ENCODE data around the gene PLIN4.

PLIN4 gene

DNA sequence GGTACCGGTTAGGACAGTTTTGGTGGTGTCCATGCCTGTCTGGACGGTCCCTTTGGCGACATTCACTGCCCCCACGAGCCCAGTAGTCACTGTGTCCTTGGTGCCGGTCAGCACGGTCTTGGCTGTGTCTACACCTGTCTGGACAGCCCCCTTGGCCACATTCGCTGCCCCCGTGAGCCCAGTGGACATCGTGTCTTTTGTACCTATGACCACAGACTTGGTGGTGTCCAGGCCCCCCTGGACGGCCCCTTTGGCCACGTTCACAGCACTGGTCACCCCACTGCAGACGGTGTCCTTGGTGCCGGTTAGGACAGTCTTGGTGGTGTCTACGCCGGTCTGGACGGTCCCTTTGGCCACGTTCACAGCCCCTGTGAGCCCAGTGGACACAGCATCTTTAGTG lies 6.2 kb downstream of the PLIN4 start:
- DNase-seq (ENCODE audit: low read depth) = no peak
- no peak overlapping the region for H3K4me3 ChIP-seq (ENCODE audit: low read depth, low read length)

DNA sequence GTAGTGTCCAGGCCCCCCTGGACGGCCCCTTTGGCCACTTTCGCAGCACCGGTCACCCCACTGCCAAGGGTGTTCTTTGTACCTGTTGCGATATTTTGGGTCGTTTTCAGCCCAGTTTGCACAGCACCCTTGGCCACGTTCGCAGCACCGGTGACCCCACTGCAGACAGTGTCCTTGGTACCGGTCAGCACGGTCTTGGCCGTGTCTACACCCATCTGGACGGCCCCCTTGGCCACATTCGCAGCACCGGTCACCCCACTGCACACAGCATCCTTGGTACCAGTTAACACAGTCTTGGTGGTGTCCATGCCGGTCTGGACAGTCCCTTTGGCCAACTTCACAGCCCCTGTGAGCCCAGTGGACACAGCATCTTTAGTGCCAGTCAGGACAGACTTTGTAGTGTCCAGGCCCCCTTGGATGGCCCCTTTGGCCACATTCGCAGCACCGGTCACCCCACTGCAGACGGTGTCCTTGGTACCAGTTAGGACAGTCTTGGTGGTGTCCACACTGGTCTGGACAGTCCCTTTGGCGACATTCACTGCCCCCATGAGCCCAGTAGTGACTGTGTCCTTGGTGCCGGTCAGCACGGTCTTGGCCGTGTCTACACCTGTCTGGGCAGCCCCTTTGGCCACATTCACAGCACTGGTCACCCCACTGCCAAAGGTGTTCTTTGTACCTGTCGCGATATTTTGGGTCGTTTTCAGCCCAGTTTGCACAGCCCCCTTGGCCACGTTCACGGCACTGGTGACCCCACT lies 6.8 kb downstream of the PLIN4 start:
- no peak overlapping the region for H3K4me3 ChIP-seq (ENCODE audit: low read depth, low read length)
- no peak for DNase-seq (ENCODE audit: low read depth)

DNA sequence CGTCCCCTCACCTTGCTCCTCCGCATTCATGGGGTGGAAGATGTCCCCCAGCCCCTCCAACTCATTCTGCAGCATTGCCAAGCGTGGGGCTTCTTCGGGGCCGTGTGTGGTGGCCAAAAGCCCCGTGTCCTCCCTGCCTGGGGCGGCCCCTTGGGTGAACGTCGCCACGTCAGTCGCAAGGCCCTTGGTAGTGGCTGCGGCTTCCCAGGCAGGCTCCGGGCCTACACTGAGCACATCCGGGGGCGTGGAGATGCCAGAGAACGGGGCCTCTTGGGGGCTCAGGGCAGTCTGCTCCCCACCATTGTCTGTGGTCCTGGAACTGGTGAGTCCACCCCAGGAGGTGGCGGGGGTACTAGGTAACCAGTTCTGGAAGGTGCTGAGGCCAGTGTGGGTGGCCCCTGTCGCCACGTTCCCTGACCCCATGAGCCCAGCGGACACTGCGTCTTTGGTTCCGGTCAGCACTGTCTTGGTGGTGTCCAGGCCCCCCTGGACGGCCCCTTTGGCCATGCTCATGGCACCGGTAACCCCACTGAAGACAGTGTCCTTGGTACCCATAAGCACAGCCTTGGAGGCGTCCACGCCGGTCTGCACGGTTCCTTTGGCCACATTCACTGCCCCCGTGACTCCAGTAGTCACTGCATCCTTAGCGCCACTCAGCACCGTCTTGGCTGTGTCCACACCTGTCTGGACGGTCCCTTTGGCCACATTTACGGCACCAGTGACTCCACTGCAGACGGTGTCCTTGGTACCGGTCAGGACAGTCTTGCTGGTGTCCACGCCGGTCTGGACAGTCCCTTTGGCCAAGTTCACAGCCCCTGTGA lies 7.6 kb downstream of the PLIN4 start:
- H3K4me3 ChIP-seq (ENCODE audit: low read depth, low read length) = no peak overlapping the region
- no peak for DNase-seq (ENCODE audit: low read depth)

DNA sequence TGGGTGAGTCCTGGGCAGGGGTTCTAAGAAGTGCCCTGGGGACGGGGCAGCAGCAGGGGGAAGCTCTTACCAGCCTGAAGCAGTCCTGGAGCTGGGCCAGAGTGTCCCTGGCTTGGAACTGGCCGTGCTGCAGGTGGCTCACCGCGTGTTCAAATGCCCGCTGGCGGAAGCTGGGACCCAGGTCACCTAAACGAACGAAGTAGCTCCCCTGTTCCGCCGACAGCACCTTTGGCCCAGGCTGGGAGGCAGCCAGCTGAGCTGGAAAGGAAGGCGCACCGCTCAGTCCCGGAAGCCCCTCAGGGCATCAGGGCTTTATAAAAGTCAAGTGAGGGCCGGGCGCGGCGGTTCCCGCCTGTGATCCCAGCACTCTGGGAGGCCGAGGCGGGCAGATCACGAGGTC lies 9.6 kb downstream of the PLIN4 start:
- H3K4me3 ChIP-seq (ENCODE audit: low read depth, low read length) = no peak overlapping the region
- DNase-seq (ENCODE audit: low read depth) = no peak

- no peak overlapping the region for H3K4me3 ChIP-seq (ENCODE audit: low read depth, low read length)
- no peak for DNase-seq (ENCODE audit: low read depth)
These were observed 10.5 kb downstream of the PLIN4 start for GRCh38 chr19:4507804-4508203.

DNA sequence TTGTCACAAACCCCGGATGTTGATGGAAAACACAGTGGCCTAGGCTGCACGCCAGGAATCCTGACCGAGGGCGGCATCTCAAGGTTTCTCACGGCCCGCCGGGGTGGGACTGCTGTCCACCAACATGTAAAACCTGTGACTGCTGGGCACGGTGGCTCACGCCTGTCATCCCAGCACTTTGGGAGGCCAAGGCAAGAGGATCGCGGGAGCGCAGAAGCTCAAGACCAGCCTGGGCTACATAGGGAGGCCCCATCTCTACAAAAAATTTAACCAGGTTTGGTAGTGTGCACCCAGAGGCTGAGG lies 11.2 kb downstream of the PLIN4 start:
- H3K4me3 ChIP-seq (ENCODE audit: low read depth, low read length) = no peak overlapping the region
- DNase-seq (ENCODE audit: low read depth) = no peak

DNA sequence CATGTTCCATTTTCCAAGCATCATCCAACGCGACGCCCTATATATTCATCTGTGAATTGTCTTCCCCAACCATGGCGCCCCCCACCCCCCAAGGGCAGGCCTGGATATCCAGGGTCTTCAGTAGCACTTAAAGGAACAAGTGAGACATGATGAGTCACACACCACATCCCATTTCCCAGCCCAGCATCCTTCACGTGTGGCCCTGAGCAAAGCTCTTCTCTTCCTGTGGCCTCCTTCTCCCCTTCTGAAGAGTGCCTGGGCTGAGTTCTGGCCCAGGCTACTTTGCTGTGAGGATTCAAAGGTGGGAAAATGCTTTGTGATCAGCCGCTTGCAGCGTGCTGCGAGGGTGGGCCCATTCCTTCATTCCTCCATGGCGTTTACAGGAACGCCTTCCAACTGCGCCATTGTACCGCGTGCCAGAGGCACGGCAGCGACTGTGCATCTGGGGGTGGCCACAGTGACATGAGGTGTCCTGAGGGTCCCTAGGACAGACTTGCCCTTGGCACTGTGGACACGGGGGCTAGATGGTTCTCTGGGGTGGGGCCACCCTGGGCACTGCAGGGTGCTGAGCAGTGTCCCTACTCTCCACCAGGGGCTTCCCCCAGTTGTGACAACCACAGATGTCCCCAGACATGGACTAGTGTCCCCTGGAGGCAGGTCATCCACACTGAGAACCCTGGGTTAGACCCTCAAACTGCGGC lies 11.7 kb downstream of the PLIN4 start:
- H3K4me3 ChIP-seq (ENCODE audit: low read depth, low read length) = no peak overlapping the region
- no peak for DNase-seq (ENCODE audit: low read depth)

GRCh38 chr19:4505570-4506448 lies 12.5 kb downstream of the PLIN4 start:
- no peak overlapping the region for H3K4me3 ChIP-seq (ENCODE audit: low read depth, low read length)
- DNase-seq (ENCODE audit: low read depth) = no peak

DNA sequence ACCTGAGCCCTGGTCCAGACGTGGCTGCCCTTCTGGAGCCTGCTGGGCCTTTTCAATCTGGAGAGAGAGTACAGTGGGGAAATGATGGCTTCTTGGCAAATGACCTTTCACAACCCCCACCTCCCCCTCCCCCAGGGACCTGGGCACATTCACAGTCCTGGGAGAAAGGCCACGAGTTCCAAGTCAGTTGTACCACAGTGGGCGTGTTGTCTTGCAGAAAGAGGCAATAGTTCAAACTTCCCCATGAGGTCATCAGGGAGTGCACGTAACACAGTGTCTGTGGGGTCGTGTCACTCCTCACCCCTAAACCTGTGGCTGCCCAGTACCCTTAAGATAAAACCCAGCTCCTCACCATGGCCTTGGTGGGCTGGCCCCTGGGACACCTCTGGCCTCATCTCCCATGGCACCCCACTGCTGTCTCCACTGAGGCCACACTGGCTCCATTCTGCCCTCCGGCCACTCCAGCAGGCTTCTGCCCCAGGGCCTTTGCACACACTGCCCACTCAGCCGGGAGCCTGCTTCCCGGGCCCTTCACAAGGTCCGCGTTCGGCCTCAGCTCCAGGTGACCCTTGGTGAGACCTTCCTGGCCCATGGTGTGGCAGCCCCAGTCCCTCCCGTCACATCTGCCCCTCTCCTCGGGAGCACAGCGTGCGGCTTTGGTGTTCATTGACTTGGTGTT lies 13.3 kb downstream of the PLIN4 start:
- H3K4me3 ChIP-seq (ENCODE audit: low read depth, low read length) = no peak overlapping the region
- no peak for DNase-seq (ENCODE audit: low read depth)

GRCh38 chr19:4504297-4504701 lies 14.0 kb downstream of the PLIN4 start:
- no peak for DNase-seq (ENCODE audit: low read depth)
- no peak overlapping the region for H3K4me3 ChIP-seq (ENCODE audit: low read depth, low read length)

GRCh38 chr19:4503825-4504170 lies 14.5 kb downstream of the PLIN4 start:
- DNase-seq (ENCODE audit: low read depth) = no peak
- H3K4me3 ChIP-seq (ENCODE audit: low read depth, low read length) = no peak overlapping the region

DNA sequence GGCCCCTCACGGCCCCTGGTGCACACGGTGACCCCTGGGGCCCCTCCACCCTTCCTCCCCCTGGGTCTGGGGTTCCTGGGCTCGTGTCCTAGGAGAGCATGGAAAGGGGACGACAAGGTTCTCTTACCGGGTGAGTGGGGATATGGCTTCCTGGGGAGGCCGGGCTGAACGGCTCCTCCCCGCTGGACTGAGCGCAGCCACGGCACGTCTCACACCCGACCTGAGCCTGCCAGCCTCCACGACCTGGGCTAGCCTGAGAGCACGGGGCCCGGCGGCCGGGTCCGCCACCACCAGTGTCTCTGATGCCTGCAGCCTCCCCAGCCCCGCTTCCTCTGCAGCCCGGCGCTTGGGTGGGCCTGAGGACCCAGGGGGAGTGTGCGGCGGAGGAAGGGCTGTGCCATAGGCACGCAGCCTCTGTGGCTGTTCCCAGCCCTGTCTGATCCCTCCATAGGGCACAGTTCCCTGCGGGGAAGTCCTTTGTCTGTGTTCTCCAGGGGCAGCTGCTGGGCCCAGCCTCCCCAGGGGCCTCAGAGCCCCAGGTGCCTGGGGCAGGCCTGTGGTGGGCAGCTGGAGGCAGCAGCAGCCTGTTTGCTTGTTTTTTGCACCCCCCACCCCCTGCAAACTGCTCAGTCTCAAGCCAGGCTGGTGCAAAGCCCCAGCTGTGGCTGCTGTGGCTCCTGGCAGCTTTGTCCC lies 15.0 kb downstream of the PLIN4 start:
- H3K4me3 ChIP-seq (ENCODE audit: low read depth, low read length) = no peak overlapping the region
- DNase-seq (ENCODE audit: low read depth) = no peak

DNA sequence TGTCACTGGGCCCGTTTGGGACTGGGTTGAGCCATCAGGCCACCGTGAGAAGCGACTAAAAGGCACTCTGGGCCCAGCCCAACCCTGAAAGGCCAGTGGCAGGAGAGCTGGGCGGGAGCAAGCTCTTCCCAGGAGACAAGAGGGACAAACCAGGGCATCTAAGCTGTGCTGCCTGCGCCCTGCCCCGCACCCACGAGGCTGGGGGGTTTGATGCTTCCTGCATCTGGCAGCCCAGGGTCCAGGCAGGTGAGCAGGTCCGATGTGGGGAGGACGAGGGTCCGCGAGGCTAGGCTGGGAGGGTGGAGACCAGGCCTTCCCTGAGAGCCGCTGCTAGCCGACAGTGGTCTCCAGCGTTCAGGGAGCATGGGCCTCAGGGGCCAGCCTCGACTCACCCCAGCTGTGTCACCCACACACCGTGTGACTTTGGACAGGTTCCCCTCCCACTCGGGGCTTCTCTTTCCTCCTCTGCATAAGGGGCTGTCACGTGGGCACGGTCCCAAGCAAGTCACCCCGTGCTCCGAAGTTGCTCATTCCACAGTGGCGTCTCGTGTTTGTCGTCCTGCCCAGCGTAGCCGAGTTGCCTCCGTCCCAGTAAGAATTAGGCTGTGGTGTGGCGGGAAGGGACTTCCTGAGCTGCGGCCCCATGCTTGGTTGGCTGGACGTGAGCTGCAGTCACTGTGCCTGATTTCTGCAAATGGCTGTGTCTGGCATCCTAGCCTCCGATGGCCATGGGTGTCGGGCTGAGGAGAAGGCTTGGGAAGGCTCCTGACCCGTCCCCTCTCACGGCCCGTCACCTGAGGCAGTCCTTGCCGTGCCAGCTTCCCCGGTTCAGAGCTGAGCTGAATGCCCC lies 15.8 kb downstream of the PLIN4 start:
- DNase-seq (ENCODE audit: low read depth) = no peak
- H3K4me3 ChIP-seq (ENCODE audit: low read depth, low read length) = no peak overlapping the region

DNA sequence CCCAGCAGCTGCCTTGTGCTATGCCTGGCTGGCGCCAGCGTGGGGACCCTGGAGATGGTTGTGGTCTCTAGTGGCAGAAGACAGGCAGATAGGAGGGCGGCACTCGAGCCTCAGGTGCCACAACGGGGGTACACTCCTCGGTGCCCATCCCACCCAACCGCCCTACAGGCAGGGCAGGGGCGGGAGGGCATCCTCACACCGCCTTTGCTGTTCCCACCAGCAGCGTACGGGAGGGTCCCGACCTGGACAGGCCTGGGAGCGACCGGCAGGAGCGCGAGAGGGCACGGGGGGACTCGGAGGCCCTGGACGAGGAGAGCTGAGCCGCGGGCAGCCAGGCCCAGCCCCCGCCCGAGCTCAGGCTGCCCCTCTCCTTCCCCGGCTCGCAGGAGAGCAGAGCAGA lies 16.6 kb downstream of the PLIN4 start:
- DNase-seq (ENCODE audit: low read depth) = no peak
- no peak overlapping the region for H3K4me3 ChIP-seq (ENCODE audit: low read depth, low read length)

- no peak for DNase-seq (ENCODE audit: low read depth)
- H3K4me3 ChIP-seq (ENCODE audit: low read depth, low read length) = no peak overlapping the region
These were observed 17.3 kb downstream of the PLIN4 start for GRCh38 chr19:4500841-4501591.

DNA sequence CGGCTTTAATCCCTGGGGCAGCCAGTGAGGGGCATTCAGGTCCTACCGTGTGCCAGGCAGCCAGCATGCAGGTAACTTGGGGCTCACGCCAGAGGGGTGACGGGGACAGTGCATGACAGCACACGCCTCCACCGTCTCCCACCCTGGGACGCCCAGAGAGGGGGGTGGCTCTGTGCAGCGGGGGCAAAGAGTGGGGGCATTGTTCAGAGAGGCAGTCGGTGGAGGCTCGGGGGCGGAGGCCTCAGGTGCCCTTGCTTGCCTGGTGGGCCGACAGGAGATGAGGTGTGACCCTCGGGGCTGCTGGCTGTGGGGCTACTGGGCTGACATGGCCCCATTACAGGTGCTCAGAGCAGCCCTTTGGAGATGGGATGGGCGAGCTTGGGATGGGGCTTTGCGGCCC lies 18.4 kb downstream of the PLIN4 start:
- DNase-seq (ENCODE audit: low read depth) = no peak
- H3K4me3 ChIP-seq (ENCODE audit: low read depth, low read length) = no peak overlapping the region

DNA sequence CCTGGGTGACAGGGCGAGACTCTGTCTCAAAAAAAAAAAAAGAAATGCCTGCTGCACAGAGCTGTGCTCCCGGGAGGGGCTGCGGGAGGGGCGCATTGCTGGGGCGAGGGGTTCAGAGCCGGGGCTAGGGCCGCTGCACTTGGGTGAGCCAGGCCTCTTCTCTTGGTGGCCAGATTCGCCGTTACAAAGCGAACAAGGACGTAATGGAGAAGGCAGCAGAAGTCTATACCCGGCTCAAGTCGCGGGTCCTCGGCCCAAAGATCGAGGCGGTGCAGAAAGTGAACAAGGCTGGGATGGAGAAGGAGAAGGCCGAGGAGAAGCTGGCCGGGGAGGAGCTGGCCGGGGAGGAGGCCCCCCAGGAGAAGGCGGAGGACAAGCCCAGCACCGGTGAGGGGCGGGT lies 19.0 kb downstream of the PLIN4 start:
- DNase-seq (ENCODE audit: low read depth) = no peak
- H3K4me3 ChIP-seq (ENCODE audit: low read depth, low read length) = no peak overlapping the region

Data from skeletal muscle cell (primary cell).